GM10847 (cell line): ENCODE results near the gene FLNB.

Experiments used
- POLR2A ChIP-seq: IDR thresholded peaks from 2 replicates; pipeline ENCODE4 v1.6.1; 2011; ENCODE audit not compliant: insufficient read length; ENCODE audit errors: extremely low read depth

FLNB gene

GRCh38 chr3:58107597-58107996 lies 99.4 kb downstream of the FLNB start:
- no peak for TF ChIP-seq POLR2A

- TF ChIP-seq POLR2A = no peak
Measured at GRCh38 chr3:58109752-58110151, 101.5 kb downstream of the FLNB start.

- no peak for TF ChIP-seq POLR2A
Measured at GRCh38 chr3:58111513-58112184, 103.4 kb downstream of the FLNB start.

GRCh38 chr3:58112185-58112535 lies 103.9 kb downstream of the FLNB start:
- TF ChIP-seq POLR2A = no peak

GRCh38 chr3:58115175-58115574 lies 107.0 kb downstream of the FLNB start:
- TF ChIP-seq POLR2A = no peak

- TF ChIP-seq POLR2A = no peak
Measured at GRCh38 chr3:58116161-58116955, 108.1 kb downstream of the FLNB start.

GRCh38 chr3:58116985-58117384 lies 108.8 kb downstream of the FLNB start:
- TF ChIP-seq POLR2A = no peak

- TF ChIP-seq POLR2A = no peak
Measured at GRCh38 chr3:58117561-58118181, 109.4 kb downstream of the FLNB start.

GRCh38 chr3:58119186-58119585 lies 111.0 kb downstream of the FLNB start:
- no peak for TF ChIP-seq POLR2A

GRCh38 chr3:58120075-58120812 lies 112.0 kb downstream of the FLNB start:
- no peak for TF ChIP-seq POLR2A

GRCh38 chr3:58121183-58121582 lies 113.0 kb downstream of the FLNB start:
- no peak for TF ChIP-seq POLR2A

GRCh38 chr3:58122936-58123700 lies 114.9 kb downstream of the FLNB start:
- TF ChIP-seq POLR2A = no peak

- TF ChIP-seq POLR2A = no peak
Measured at GRCh38 chr3:58124387-58124786, 116.2 kb downstream of the FLNB start.

- no peak for TF ChIP-seq POLR2A
Measured at GRCh38 chr3:58129041-58129770, 121.0 kb downstream of the FLNB start.
